ENCODE data around the gene HNRNPC. TPM values are rescaled to one million over a fixed set of nuclear protein-coding genes. Genes with fewer than 3 reads are reported as not detected.

Gene HNRNPC
- total RNA-seq, 1 experiment from 2014 or later = 843 TPM

GRCh38 chr14:21182166-21182565 is 87.1 kb downstream of the HNRNPC start:
- Histone ChIP-seq H3K9me2 (ENCODE audit: insufficient read depth) (no peaks in the 10 kb centered on the region), H3K36me3 (ENCODE audit: control insufficient read depth in 1 of 2, insufficient read depth in 2 of 2, low read length in 2 of 2) (no peaks in the 10 kb centered on the region), H3K4me3 (replicated peaks in 1 of 2; ENCODE audit: low read depth in 1 of 2, low read length in 2 of 2) (no peak overlapping the region), H3K9ac (ENCODE audit: low read length) (no peak overlapping the region), H3K27ac (ENCODE audit: low read depth, low read length) (no peak overlapping the region), H3K4me1 (ENCODE audit: control insufficient read depth in 1 of 2, insufficient read depth in 2 of 2, low read length in 2 of 2) (no peaks in the 10 kb centered on the region), H3K4me2 (ENCODE audit: low read length) (no peak overlapping the region), H4K20me1 (ENCODE audit: insufficient read depth) (no peaks in the 10 kb centered on the region), H3K79me2 (ENCODE audit: insufficient read depth, low read length) (no peaks in the 10 kb centered on the region), H2AFZ (ENCODE audit: low read depth, low read length, poor library complexity, severe bottlenecking) (no peak overlapping the region), H3K27me3 (ENCODE audit: insufficient read depth, low read length) (no peaks in the 10 kb centered on the region), H3K9me3 (ENCODE audit: control insufficient read depth in 1 of 2, insufficient read depth in 1 of 2, low read depth in 1 of 2, low read length in 2 of 2) (no peaks in the 10 kb centered on the region)
- ATAC-seq (no peak), DNase-seq (ENCODE audit: low read depth, low spot score) (no peak)
- ChIA-PET POLR2A (no interaction called here), RAD21 (ENCODE audit: low non-redundant PET in 1 of 2, low total read pairs in 2 of 2, uncharacterized antibody in 2 of 2, unreplicated experiment in 2 of 2) (no interaction called here), CTCF (no interaction called here)
- TF ChIP-seq SRF (IDR thresholded peaks at IDR 0.05; ENCODE audit: low read depth) = no peak
- no peak for TF ChIP-seq CBX3 (IDR thresholded peaks at IDR 0.05; ENCODE audit: low read depth)
- no peak for TF ChIP-seq YY1 (IDR thresholded peaks at IDR 0.05; ENCODE audit: extremely low read depth, insufficient replicate concordance, low read depth, low read length)
- TF ChIP-seq ZFX (IDR thresholded peaks at IDR 0.05) = no peak
- no peak for TF ChIP-seq ZNF274 (IDR thresholded peaks at IDR 0.05; ENCODE audit: low read depth, low read length)
- no peak for TF ChIP-seq SP1 (IDR thresholded peaks at IDR 0.05; ENCODE audit: low read depth)
- TF ChIP-seq POLR2AphosphoS5 (IDR thresholded peaks at IDR 0.05; ENCODE audit: low read depth, low read length) = no peak
- TF ChIP-seq RAD21 (IDR thresholded peaks at IDR 0.05; ENCODE audit: low read depth) = no peak
- no peak for TF ChIP-seq MAX (IDR thresholded peaks at IDR 0.05)
- TF ChIP-seq SIN3A (IDR thresholded peaks at IDR 0.05; ENCODE audit: low read depth) = no peak
- TF ChIP-seq EZH2 (IDR thresholded peaks at IDR 0.05) = no peak
- no peak for TF ChIP-seq EGR1 (IDR thresholded peaks at IDR 0.05; ENCODE audit: low read depth)
- no peak for TF ChIP-seq FOSL1 (IDR thresholded peaks at IDR 0.05; ENCODE audit: low read depth)
- no peak for TF ChIP-seq TCF7L2 (IDR thresholded peaks at IDR 0.05; ENCODE audit: borderline replicate concordance, extremely low read depth, insufficient read depth, insufficient read length)
- TF ChIP-seq POLR2A (IDR thresholded peaks at IDR 0.05; ENCODE audit: borderline replicate concordance, extremely low read depth, insufficient read depth, insufficient read length) = no peak
- no peak for TF ChIP-seq CEBPB (IDR thresholded peaks at IDR 0.05; ENCODE audit: low read depth)
- no peak for TF ChIP-seq REST (IDR thresholded peaks at IDR 0.05; ENCODE audit: low read depth)
- BruUV-seq (replicated peaks) = no TSS peak
- intact Hi-C loops (cut with micrococcal nuclease) = no loop called here

Data from HCT116 (cell line).